Breast epithelium (tissue), 3 donors: ENCODE data around the gene UBR2.

Experiments used
- CTCF ChIP-seq, 3 donors: fragments of 450-650 bp; IDR thresholded peaks; one replicate each; pipeline ENCODE4 v1.5.1; 2016 to 2017; ENCODE audit warnings: antibody characterized with exemption in 3 of 3, mild to moderate bottlenecking in 3 of 3, moderate library complexity in 3 of 3
- POLR2A ChIP-seq: fragments of 450-650 bp; IDR thresholded peaks from one replicate; pipeline ENCODE4 v1.6.1; 2016; ENCODE audit warnings: antibody characterized with exemption, mild to moderate bottlenecking, moderate library complexity

- no peak for TF ChIP-seq CTCF (IDR thresholded peaks at IDR 0.05)
- TF ChIP-seq POLR2A, result no peak
Measured at GRCh38 chr6:42619963-42620362, 56.1 kb downstream of the UBR2 start.
